ENCODE data around the gene SUGCT.
"Not testable (repeated sequence)": the region's sequence is repeated elsewhere in the genome, so short reads cannot be mapped to it uniquely, and the experiment has no call there.

Gene SUGCT

GRCh38 chr7:40587419-40587818 lies 452.6 kb downstream of the SUGCT start:
- no peaks in the 10 kb centered on the region for H3K27me3 ChIP-seq (ENCODE audit: low read depth, low read length)
- H3K4me3 ChIP-seq (ENCODE audit: low read depth in 1 of 2, low read length in 2 of 2) = no peak overlapping the region
- H3K4me1 ChIP-seq (ENCODE audit: control insufficient read depth in 1 of 2, insufficient read depth in 2 of 2, low read length in 2 of 2) = no peaks in the 10 kb centered on the region
- peaks cover 0 to 5% of the 10 kb centered on the region in 2 donors for H3K9me3 ChIP-seq (ENCODE audit: control insufficient read depth in 1 of 2, low read length in 2 of 2)
- H3K27ac ChIP-seq (ENCODE audit: low read length) = no peak overlapping the region
- no peaks in the 10 kb centered on the region for H3K36me3 ChIP-seq (ENCODE audit: control insufficient read depth in 1 of 2, insufficient read depth in 2 of 2, low read length in 2 of 2)

- Histone ChIP-seq H3K9me3 (ENCODE audit: control insufficient read depth in 1 of 2, low read length in 2 of 2) (peaks cover 0 to 5% of the 10 kb centered on the region in 2 donors), H3K4me3 (ENCODE audit: low read depth in 1 of 2, low read length in 2 of 2) (no peak overlapping the region)
These were observed 460.3 kb downstream of the SUGCT start for GRCh38 chr7:40595129-40595528.

DNA sequence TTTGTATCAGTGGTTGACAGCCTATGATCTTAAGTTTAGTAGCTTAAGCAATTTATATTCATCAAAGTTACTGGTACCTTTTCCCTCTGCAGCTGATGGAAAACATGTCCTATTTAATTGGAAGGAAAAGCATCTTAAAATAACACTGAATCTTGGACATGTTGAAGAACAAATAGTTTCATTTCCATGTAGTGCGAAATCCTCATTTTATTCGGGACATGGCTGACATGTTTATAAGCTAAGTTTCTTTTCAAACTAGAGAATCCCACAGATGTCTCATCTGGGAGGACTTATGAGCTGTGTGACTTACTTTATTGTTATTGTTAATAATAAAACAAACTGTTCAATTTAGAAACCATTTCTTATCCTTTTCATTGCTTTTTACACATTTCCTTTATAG lies 461.0 kb downstream of the SUGCT start:
- H3K27ac ChIP-seq (ENCODE audit: low read length) = no peak overlapping the region
- no peak overlapping the region for H3K4me3 ChIP-seq (ENCODE audit: low read depth in 1 of 2, low read length in 2 of 2)
- no peaks in the 10 kb centered on the region for H3K36me3 ChIP-seq (ENCODE audit: control insufficient read depth in 1 of 2, insufficient read depth in 2 of 2, low read length in 2 of 2)
- H3K27me3 ChIP-seq (ENCODE audit: low read depth, low read length) = no peaks in the 10 kb centered on the region
- no peaks in the 10 kb centered on the region for H3K9me3 ChIP-seq (ENCODE audit: control insufficient read depth in 1 of 2, low read length in 2 of 2)
- peaks cover 0 to 7% of the 10 kb centered on the region in 2 donors for H3K4me1 ChIP-seq (ENCODE audit: control insufficient read depth in 1 of 2, insufficient read depth in 2 of 2, low read length in 2 of 2)

More at GRCh38 chr7:40595129-40595528, 460.3 kb downstream of the SUGCT start:
- Histone ChIP-seq H3K4me1 (ENCODE audit: control insufficient read depth in 1 of 2, insufficient read depth in 2 of 2, low read length in 2 of 2) (peaks cover 0 to 7% of the 10 kb centered on the region in 2 donors), H3K27me3 (ENCODE audit: low read depth, low read length) (no peaks in the 10 kb centered on the region), H3K27ac (ENCODE audit: low read length) (no peak overlapping the region), H3K36me3 (ENCODE audit: control insufficient read depth in 1 of 2, insufficient read depth in 2 of 2, low read length in 2 of 2) (no peaks in the 10 kb centered on the region)

DNA sequence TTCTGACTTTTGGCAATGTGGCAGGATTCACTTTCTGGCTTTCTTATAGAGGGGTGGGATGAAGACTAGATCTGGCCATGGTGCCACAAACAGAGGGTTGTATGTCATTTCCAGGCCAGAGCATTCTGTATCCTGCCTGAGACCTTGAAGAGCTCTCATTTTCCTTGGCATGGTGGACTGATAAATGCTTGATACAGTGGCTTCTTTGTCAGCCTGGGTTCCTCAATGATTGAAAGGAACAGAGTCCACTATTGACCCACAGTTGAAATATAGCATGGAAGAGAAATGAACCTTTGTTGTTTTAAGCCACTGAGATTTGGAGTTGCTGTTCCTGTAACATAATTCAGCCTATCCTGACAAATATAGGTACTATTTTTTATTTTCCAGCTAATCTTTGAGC lies 462.7 kb downstream of the SUGCT start:
- Histone ChIP-seq H3K36me3 (ENCODE audit: control insufficient read depth in 1 of 2, insufficient read depth in 2 of 2, low read length in 2 of 2) (no peaks in the 10 kb centered on the region), H3K4me1 (ENCODE audit: control insufficient read depth in 1 of 2, insufficient read depth in 2 of 2, low read length in 2 of 2) (peaks cover 0 to 7% of the 10 kb centered on the region in 2 donors), H3K9me3 (ENCODE audit: control insufficient read depth in 1 of 2, low read length in 2 of 2) (no peaks in the 10 kb centered on the region), H3K27ac (ENCODE audit: low read length) (no peak overlapping the region), H3K4me3 (ENCODE audit: low read depth in 1 of 2, low read length in 2 of 2) (no peak overlapping the region), H3K27me3 (ENCODE audit: low read depth, low read length) (no peaks in the 10 kb centered on the region)

DNA sequence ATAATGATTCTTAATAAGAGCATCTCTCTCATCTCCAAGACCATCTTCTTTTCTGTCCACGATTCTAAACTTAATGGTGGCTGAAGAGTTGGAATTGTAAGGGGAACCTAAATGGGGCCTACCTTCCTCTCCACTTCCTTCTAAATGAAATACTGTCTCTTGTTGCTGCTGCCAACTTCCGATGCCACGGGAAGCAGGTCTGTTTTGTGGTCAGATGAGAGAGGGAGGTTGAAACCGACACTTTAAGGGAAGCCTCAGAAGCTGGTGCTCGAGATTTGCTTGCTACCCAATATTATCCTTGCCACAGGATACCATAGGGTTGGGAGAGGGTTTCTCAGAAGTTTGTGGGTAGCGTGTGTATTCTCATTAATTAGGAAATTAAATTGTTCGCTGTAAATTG lies 464.1 kb downstream of the SUGCT start:
- Histone ChIP-seq H3K4me1 (ENCODE audit: control insufficient read depth in 1 of 2, insufficient read depth in 2 of 2, low read length in 2 of 2) (peaks cover 0 to 7% of the 10 kb centered on the region in 2 donors), H3K27ac (ENCODE audit: low read length) (no peak overlapping the region), H3K9me3 (ENCODE audit: control insufficient read depth in 1 of 2, low read length in 2 of 2) (no peaks in the 10 kb centered on the region), H3K36me3 (ENCODE audit: control insufficient read depth in 1 of 2, insufficient read depth in 2 of 2, low read length in 2 of 2) (no peaks in the 10 kb centered on the region), H3K4me3 (ENCODE audit: low read depth in 1 of 2, low read length in 2 of 2) (no peak overlapping the region), H3K27me3 (ENCODE audit: low read depth, low read length) (no peaks in the 10 kb centered on the region)

DNA sequence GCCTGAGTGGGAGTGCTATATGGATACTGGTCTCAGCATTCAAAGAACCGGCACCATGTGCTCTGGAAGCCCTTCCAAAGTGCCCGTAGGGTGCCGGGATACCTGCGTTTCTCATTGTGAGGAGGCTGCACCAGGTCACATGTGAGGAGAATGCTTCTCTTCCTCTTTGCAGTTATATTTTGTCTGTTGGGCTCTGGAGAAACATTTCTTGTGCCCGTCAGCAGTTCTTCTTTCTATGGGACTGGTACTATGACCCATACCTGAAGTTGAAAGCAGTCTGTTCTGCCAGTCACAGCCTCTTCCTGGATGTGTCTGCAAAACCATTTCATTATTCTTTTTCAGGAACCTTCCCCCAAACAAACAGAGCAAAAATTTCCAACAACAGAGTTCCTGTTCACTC lies 465.0 kb downstream of the SUGCT start:
- H3K27ac ChIP-seq (ENCODE audit: low read length) = no peak overlapping the region
- no peaks in the 10 kb centered on the region for H3K9me3 ChIP-seq (ENCODE audit: control insufficient read depth in 1 of 2, low read length in 2 of 2)
- no peak overlapping the region for H3K4me3 ChIP-seq (ENCODE audit: low read depth in 1 of 2, low read length in 2 of 2)
- no peaks in the 10 kb centered on the region for H3K36me3 ChIP-seq (ENCODE audit: control insufficient read depth in 1 of 2, insufficient read depth in 2 of 2, low read length in 2 of 2)
- peaks cover 0 to 7% of the 10 kb centered on the region in 2 donors for H3K4me1 ChIP-seq (ENCODE audit: control insufficient read depth in 1 of 2, insufficient read depth in 2 of 2, low read length in 2 of 2)
- no peaks in the 10 kb centered on the region for H3K27me3 ChIP-seq (ENCODE audit: low read depth, low read length)

DNA sequence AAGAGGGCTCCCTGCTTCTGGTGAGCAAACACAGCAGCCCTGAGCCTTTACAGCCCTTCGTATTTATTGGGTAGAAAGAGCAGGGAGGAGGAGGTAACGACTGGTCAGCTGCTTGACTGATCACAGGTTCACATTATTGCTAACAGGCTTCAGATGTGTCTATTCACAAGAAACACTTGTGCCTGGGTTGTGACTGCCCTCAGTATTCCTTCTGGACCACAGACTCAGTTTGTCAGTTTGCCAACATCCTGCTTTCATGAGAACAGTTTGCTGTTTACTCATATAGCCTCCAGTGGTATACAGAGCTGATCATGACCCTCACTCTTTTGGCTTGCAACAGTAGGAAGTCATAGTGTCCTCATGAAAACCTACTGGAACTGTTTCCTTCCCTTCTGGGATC lies 467.5 kb downstream of the SUGCT start:
- H3K9me3 ChIP-seq (ENCODE audit: control insufficient read depth in 1 of 2, low read length in 2 of 2); H3K4me3 ChIP-seq (ENCODE audit: low read depth in 1 of 2, low read length in 2 of 2); H3K36me3 ChIP-seq (ENCODE audit: control insufficient read depth in 1 of 2, insufficient read depth in 2 of 2, low read length in 2 of 2); H3K27me3 ChIP-seq (ENCODE audit: low read depth, low read length); H3K4me1 ChIP-seq (ENCODE audit: control insufficient read depth in 1 of 2, insufficient read depth in 2 of 2, low read length in 2 of 2); H3K27ac ChIP-seq (ENCODE audit: low read length): not testable (repeated sequence)

- no peaks in the 10 kb centered on the region for H3K4me1 ChIP-seq (ENCODE audit: control insufficient read depth in 1 of 2, insufficient read depth in 2 of 2, low read length in 2 of 2)
- no peaks in the 10 kb centered on the region for H3K36me3 ChIP-seq (ENCODE audit: control insufficient read depth in 1 of 2, insufficient read depth in 2 of 2, low read length in 2 of 2)
- no peak overlapping the region for H3K27ac ChIP-seq (ENCODE audit: low read length)
- H3K4me3 ChIP-seq (ENCODE audit: low read depth in 1 of 2, low read length in 2 of 2) = no peak overlapping the region
- H3K9me3 ChIP-seq (ENCODE audit: control insufficient read depth in 1 of 2, low read length in 2 of 2) = no peaks in the 10 kb centered on the region
- no peaks in the 10 kb centered on the region for H3K27me3 ChIP-seq (ENCODE audit: low read depth, low read length)
These were observed 470.0 kb downstream of the SUGCT start for GRCh38 chr7:40604601-40605438.

GRCh38 chr7:40608321-40609075 lies 473.7 kb downstream of the SUGCT start:
- Histone ChIP-seq H3K36me3 (ENCODE audit: control insufficient read depth in 1 of 2, insufficient read depth in 2 of 2, low read length in 2 of 2) (no peaks in the 10 kb centered on the region), H3K4me1 (ENCODE audit: control insufficient read depth in 1 of 2, insufficient read depth in 2 of 2, low read length in 2 of 2) (no peaks in the 10 kb centered on the region), H3K27ac (ENCODE audit: low read length) (no peak overlapping the region), H3K4me3 (ENCODE audit: low read depth in 1 of 2, low read length in 2 of 2) (no peak overlapping the region), H3K9me3 (ENCODE audit: control insufficient read depth in 1 of 2, low read length in 2 of 2) (no peaks in the 10 kb centered on the region), H3K27me3 (ENCODE audit: low read depth, low read length) (no peaks in the 10 kb centered on the region)

- Histone ChIP-seq H3K9me3 (ENCODE audit: control insufficient read depth in 1 of 2, low read length in 2 of 2) (no peaks in the 10 kb centered on the region), H3K27me3 (ENCODE audit: low read depth, low read length) (no peaks in the 10 kb centered on the region), H3K27ac (ENCODE audit: low read length) (no peak overlapping the region), H3K4me3 (ENCODE audit: low read depth in 1 of 2, low read length in 2 of 2) (no peak overlapping the region), H3K36me3 (ENCODE audit: control insufficient read depth in 1 of 2, insufficient read depth in 2 of 2, low read length in 2 of 2) (no peaks in the 10 kb centered on the region), H3K4me1 (ENCODE audit: control insufficient read depth in 1 of 2, insufficient read depth in 2 of 2, low read length in 2 of 2) (no peaks in the 10 kb centered on the region)
These were observed 475.7 kb downstream of the SUGCT start for GRCh38 chr7:40610461-40610860.

- no peak overlapping the region for H3K4me3 ChIP-seq (ENCODE audit: low read depth in 1 of 2, low read length in 2 of 2)
- no peaks in the 10 kb centered on the region for H3K4me1 ChIP-seq (ENCODE audit: control insufficient read depth in 1 of 2, insufficient read depth in 2 of 2, low read length in 2 of 2)
- no peaks in the 10 kb centered on the region for H3K9me3 ChIP-seq (ENCODE audit: control insufficient read depth in 1 of 2, low read length in 2 of 2)
- H3K36me3 ChIP-seq (ENCODE audit: control insufficient read depth in 1 of 2, insufficient read depth in 2 of 2, low read length in 2 of 2) = no peaks in the 10 kb centered on the region
- no peaks in the 10 kb centered on the region for H3K27me3 ChIP-seq (ENCODE audit: low read depth, low read length)
- no peak overlapping the region for H3K27ac ChIP-seq (ENCODE audit: low read length)
These were observed 476.5 kb downstream of the SUGCT start for GRCh38 chr7:40611095-40611871.

Data from muscle layer of duodenum (tissue), 2 donors.